ENCODE data around the gene RNF144A. TPM values are rescaled to one million over a fixed set of nuclear protein-coding genes. Genes with fewer than 3 reads are reported as not detected.

The RNF144A gene
- total RNA-seq, 1 experiment from 2014 or later: 13.6 TPM

GRCh38 chr2:6931753-6932152, 14.5 kb downstream of the RNF144A start:
- intact Hi-C loops (cut with micrococcal nuclease; ENCODE audit: unreplicated experiment): no loop called here
- Histone ChIP-seq H3K27me3 (replicated peaks; ENCODE audit: insufficient read depth, low read depth, low read length, poor library complexity) (no peaks in the 10 kb centered on the region), H3K27ac (ENCODE audit: low read depth, low read length, poor library complexity, severe bottlenecking) (no peak overlapping the region), H3K4me1 (ENCODE audit: insufficient read depth, low read length, poor library complexity, severe bottlenecking) (peaks cover 4% of the 10 kb centered on the region), H3K9me3 (ENCODE audit: low read depth, low read length, poor library complexity, severe bottlenecking) (no peaks in the 10 kb centered on the region), H3K4me3 (ENCODE audit: low read depth, low read length, poor library complexity, severe bottlenecking) (no peak overlapping the region), H3K36me3 (ENCODE audit: insufficient read depth, low read length, poor library complexity, severe bottlenecking) (no peaks in the 10 kb centered on the region)
- no TSS peak for BruUV-seq (replicated peaks)
- CTCF ChIA-PET: no interaction called here
- TF ChIP-seq EZH2 (IDR thresholded peaks at IDR 0.05; ENCODE audit: borderline replicate concordance, low read depth, low read length, poor library complexity, severe bottlenecking) (no peak), CTCF (conservative IDR thresholded peaks at IDR 0.05; ENCODE audit: low read depth, low read length) (no peak)
- POLR2A ChIA-PET (ENCODE audit: low non-redundant PET): no interaction called here
- DNase-seq (ENCODE audit: low spot score): no peak

- TF ChIP-seq CTCF (conservative IDR thresholded peaks at IDR 0.05; ENCODE audit: low read depth, low read length) (no peak), EZH2 (IDR thresholded peaks at IDR 0.05; ENCODE audit: borderline replicate concordance, low read depth, low read length, poor library complexity, severe bottlenecking) (no peak)
Observed at GRCh38 chr2:6932206-6932605, 15.0 kb downstream of the RNF144A start.

GRCh38 chr2:6932828-6933227, 15.6 kb downstream of the RNF144A start:
- no peak overlapping the region for H3K4me3 ChIP-seq (ENCODE audit: low read depth, low read length, poor library complexity, severe bottlenecking)
- BruUV-seq (replicated peaks): no TSS peak
- ChIA-PET CTCF (no interaction called here), POLR2A (ENCODE audit: low non-redundant PET) (no interaction called here)
- no peaks in the 10 kb centered on the region for H3K36me3 ChIP-seq (ENCODE audit: insufficient read depth, low read length, poor library complexity, severe bottlenecking)
- H3K27me3 ChIP-seq (replicated peaks; ENCODE audit: insufficient read depth, low read depth, low read length, poor library complexity): no peaks in the 10 kb centered on the region
- no peak for TF ChIP-seq CTCF (conservative IDR thresholded peaks at IDR 0.05; ENCODE audit: low read depth, low read length)
- TF ChIP-seq EZH2 (IDR thresholded peaks at IDR 0.05; ENCODE audit: borderline replicate concordance, low read depth, low read length, poor library complexity, severe bottlenecking): no peak
- no peaks in the 10 kb centered on the region for H3K9me3 ChIP-seq (ENCODE audit: low read depth, low read length, poor library complexity, severe bottlenecking)
- no peak for DNase-seq (ENCODE audit: low spot score)
- intact Hi-C loops (cut with micrococcal nuclease; ENCODE audit: unreplicated experiment): no loop called here
- H3K4me1 ChIP-seq (ENCODE audit: insufficient read depth, low read length, poor library complexity, severe bottlenecking): peaks cover 4% of the 10 kb centered on the region
- no peak overlapping the region for H3K27ac ChIP-seq (ENCODE audit: low read depth, low read length, poor library complexity, severe bottlenecking)

More at GRCh38 chr2:6932206-6932605, 15.0 kb downstream of the RNF144A start:
- H3K27me3 ChIP-seq (replicated peaks; ENCODE audit: insufficient read depth, low read depth, low read length, poor library complexity): no peaks in the 10 kb centered on the region
- no peaks in the 10 kb centered on the region for H3K9me3 ChIP-seq (ENCODE audit: low read depth, low read length, poor library complexity, severe bottlenecking)
- BruUV-seq (replicated peaks): no TSS peak
- no peak overlapping the region for H3K27ac ChIP-seq (ENCODE audit: low read depth, low read length, poor library complexity, severe bottlenecking)
- CTCF ChIA-PET: no interaction called here
- intact Hi-C loops (cut with micrococcal nuclease; ENCODE audit: unreplicated experiment): no loop called here
- DNase-seq (ENCODE audit: low spot score): no peak
- H3K4me1 ChIP-seq (ENCODE audit: insufficient read depth, low read length, poor library complexity, severe bottlenecking): peaks cover 4% of the 10 kb centered on the region
- no peaks in the 10 kb centered on the region for H3K36me3 ChIP-seq (ENCODE audit: insufficient read depth, low read length, poor library complexity, severe bottlenecking)
- POLR2A ChIA-PET (ENCODE audit: low non-redundant PET): no interaction called here
- no peak overlapping the region for H3K4me3 ChIP-seq (ENCODE audit: low read depth, low read length, poor library complexity, severe bottlenecking)

All from A673 (cell line).